ENCODE data around the gene TOMM40.

TOMM40 gene

GRCh38 chr19:44894946-44895345, 3.9 kb downstream of the TOMM40 start:
- no peak for TF ChIP-seq SIN3A (IDR thresholded peaks at IDR 0.05; ENCODE audit: borderline replicate concordance, insufficient read depth, low read length)
- TF ChIP-seq FOXP2 (optimal IDR thresholded peaks at IDR 0.05; ENCODE audit: borderline replicate concordance, extremely low read depth, extremely low read length, insufficient read depth): no peak
- TF ChIP-seq POLR2AphosphoS5 (IDR thresholded peaks at IDR 0.05; ENCODE audit: low read depth, low read length): no peak
- no peak for TF ChIP-seq REST (IDR thresholded peaks at IDR 0.05; ENCODE audit: insufficient read depth in 1 of 2, low read depth in 2 of 2, low read length in 2 of 2)
- no peak for TF ChIP-seq TAF1 (IDR thresholded peaks at IDR 0.05; ENCODE audit: borderline replicate concordance, insufficient read depth, low read length)

- TF ChIP-seq SIN3A (IDR thresholded peaks at IDR 0.05; ENCODE audit: borderline replicate concordance, insufficient read depth, low read length) (no peak), POLR2AphosphoS5 (IDR thresholded peaks at IDR 0.05; ENCODE audit: low read depth, low read length) (no peak), FOXP2 (optimal IDR thresholded peaks at IDR 0.05; ENCODE audit: borderline replicate concordance, extremely low read depth, extremely low read length, insufficient read depth) (no peak), TAF1 (IDR thresholded peaks at IDR 0.05; ENCODE audit: borderline replicate concordance, insufficient read depth, low read length) (no peak), REST (IDR thresholded peaks at IDR 0.05; ENCODE audit: insufficient read depth in 1 of 2, low read depth in 2 of 2, low read length in 2 of 2) (no peak)
Measured at GRCh38 chr19:44897835-44898234, 6.8 kb downstream of the TOMM40 start.

GRCh38 chr19:44900328-44901244, 9.5 kb downstream of the TOMM40 start:
- TF ChIP-seq REST (IDR thresholded peaks at IDR 0.05; ENCODE audit: insufficient read depth in 1 of 2, low read depth in 2 of 2, low read length in 2 of 2) (no peak), SIN3A (IDR thresholded peaks at IDR 0.05; ENCODE audit: borderline replicate concordance, insufficient read depth, low read length) (no peak), FOXP2 (optimal IDR thresholded peaks at IDR 0.05; ENCODE audit: borderline replicate concordance, extremely low read depth, extremely low read length, insufficient read depth) (no peak), TAF1 (IDR thresholded peaks at IDR 0.05; ENCODE audit: borderline replicate concordance, insufficient read depth, low read length) (no peak), POLR2AphosphoS5 (IDR thresholded peaks at IDR 0.05; ENCODE audit: low read depth, low read length) (no peak)

- TF ChIP-seq TAF1 (IDR thresholded peaks at IDR 0.05; ENCODE audit: borderline replicate concordance, insufficient read depth, low read length) (no peak; the same call in 1 of the 2 replicates), POLR2AphosphoS5 (IDR thresholded peaks at IDR 0.05; ENCODE audit: low read depth, low read length) (no peak), FOXP2 (optimal IDR thresholded peaks at IDR 0.05; ENCODE audit: borderline replicate concordance, extremely low read depth, extremely low read length, insufficient read depth) (no peak), SIN3A (IDR thresholded peaks at IDR 0.05; ENCODE audit: borderline replicate concordance, insufficient read depth, low read length) (no peak), REST (IDR thresholded peaks at IDR 0.05; ENCODE audit: insufficient read depth in 1 of 2, low read depth in 2 of 2, low read length in 2 of 2) (no peak)
Measured at GRCh38 chr19:44903216-44903601, 12.2 kb downstream of the TOMM40 start.
